H9 (cell line): ENCODE data around the gene RSPH9. TPM values are rescaled to one million over a fixed set of nuclear protein-coding genes. Genes with fewer than 3 reads are reported as not detected.

ENCODE experiments used
- DNase-seq: peaks from one replicate; pipeline ENCODE4 v3.0.0-alpha.2; 2017
- H2AFZ ChIP-seq: one replicate; pipeline ENCODE4 v1.6.1; 2013; ENCODE audit warnings: mild to moderate bottlenecking, low read length, control low read depth, moderate library complexity
- H2AK5ac ChIP-seq: 2 replicates; pipeline ENCODE4 v1.6.1; 2013; ENCODE audit warnings: low read length, control low read depth, mixed read lengths; ENCODE audit not compliant: insufficient read length
- H2BK120ac ChIP-seq: one replicate; pipeline ENCODE4 v1.6.1; 2013; ENCODE audit warnings: low read depth, mild to moderate bottlenecking, low read length, control low read depth, inconsistent platforms; ENCODE audit not compliant: poor library complexity, severe bottlenecking
- H2BK12ac ChIP-seq: 2 replicates; pipeline ENCODE4 v1.6.1; 2013; ENCODE audit warnings: low read length, control low read depth, mixed read lengths, low read depth; ENCODE audit not compliant: insufficient read length
- H2BK15ac ChIP-seq: 2 replicates; pipeline ENCODE4 v1.6.1; 2013; ENCODE audit warnings: low read depth, low read length, control low read depth
- H2BK20ac ChIP-seq: one replicate; pipeline ENCODE4 v1.6.1; 2013; ENCODE audit warnings: low read depth, mild to moderate bottlenecking, low read length, control low read depth, inconsistent platforms; ENCODE audit not compliant: poor library complexity, severe bottlenecking
- H2BK5ac ChIP-seq: 2 replicates; pipeline ENCODE4 v1.6.1; 2013; ENCODE audit warnings: low read length, control low read depth, mixed read lengths; ENCODE audit not compliant: insufficient read length
- H3K14ac ChIP-seq: 2 replicates; pipeline ENCODE4 v1.6.1; 2013; ENCODE audit warnings: low read length, control low read depth; ENCODE audit not compliant: insufficient read depth
- H3K18ac ChIP-seq: 2 replicates; pipeline ENCODE4 v1.6.1; 2013; ENCODE audit warnings: low read depth, mild to moderate bottlenecking, mixed read lengths, low read length, control low read depth; ENCODE audit not compliant: insufficient read length
- H3K23ac ChIP-seq: 2 replicates; pipeline ENCODE4 v1.6.1; 2013; ENCODE audit warnings: low read length, control low read depth, mixed read lengths, low read depth; ENCODE audit not compliant: insufficient read length
- H3K23me2 ChIP-seq: 2 replicates; pipeline ENCODE4 v1.6.1; 2013; ENCODE audit warnings: low read depth, mild to moderate bottlenecking, mixed read lengths, low read length, control low read depth; ENCODE audit not compliant: insufficient read length, poor library complexity, severe bottlenecking
- H3K27ac ChIP-seq: 2 replicates; pipeline ENCODE4 v1.5.1; 2013; ENCODE audit warnings: low read length, control low read depth, mixed read lengths, low read depth; ENCODE audit not compliant: insufficient read length
- H3K27me3 ChIP-seq: 2 replicates; pipeline ENCODE4 v1.6.1; 2013; ENCODE audit warnings: low read length, control low read depth, inconsistent platforms; ENCODE audit not compliant: insufficient read depth
- H3K4ac ChIP-seq: 2 replicates; pipeline ENCODE4 v1.6.1; 2013; ENCODE audit warnings: low read depth, mild to moderate bottlenecking, control low read depth, inconsistent platforms, low read length, moderate library complexity
- H3K4me1 ChIP-seq: 2 replicates; pipeline ENCODE4 v1.6.1; 2013; ENCODE audit warnings: low read length, control low read depth, inconsistent platforms; ENCODE audit not compliant: insufficient read depth
- H3K4me2 ChIP-seq: 2 replicates; pipeline ENCODE4 v1.6.1; 2013; ENCODE audit warnings: low read length, control low read depth, mixed read lengths; ENCODE audit not compliant: insufficient read length, insufficient read depth
- H3K56ac ChIP-seq: 2 replicates; pipeline ENCODE4 v1.6.1; 2013; ENCODE audit warnings: low read depth, mild to moderate bottlenecking, mixed read lengths, low read length, control low read depth; ENCODE audit not compliant: insufficient read length
- H3K79me1 ChIP-seq: 2 replicates; pipeline ENCODE4 v1.6.1; 2013; ENCODE audit warnings: low read depth, mild to moderate bottlenecking, moderate library complexity, low read length, control low read depth, inconsistent platforms; ENCODE audit not compliant: insufficient read depth, poor library complexity, severe bottlenecking
- H3K79me2 ChIP-seq: 2 replicates; pipeline ENCODE4 v1.6.1; 2013; ENCODE audit warnings: low read length, control low read depth, inconsistent platforms; ENCODE audit not compliant: insufficient read depth
- H3K9ac ChIP-seq: 2 replicates; pipeline ENCODE4 v1.6.1; 2013; ENCODE audit warnings: low read length, control low read depth, mixed read lengths; ENCODE audit not compliant: insufficient read length; ENCODE audit errors: extremely low read depth
- H3K9me3 ChIP-seq: one replicate; pipeline ENCODE4 v1.6.1; 2013; ENCODE audit warnings: low read depth, low read length, inconsistent platforms; ENCODE audit not compliant: control insufficient read depth
- H3T11ph ChIP-seq: one replicate; pipeline ENCODE4 v1.6.1; 2013; ENCODE audit warnings: mild to moderate bottlenecking, low read length, control low read depth, inconsistent platforms
- H4K20me1 ChIP-seq: one replicate; pipeline ENCODE4 v1.6.1; 2013; ENCODE audit not compliant: control insufficient read depth, insufficient read length, insufficient read depth
- H4K5ac ChIP-seq: 2 replicates; pipeline ENCODE4 v1.6.1; 2013; ENCODE audit warnings: low read depth, mild to moderate bottlenecking, mixed read lengths, low read length, control low read depth; ENCODE audit not compliant: insufficient read length
- H4K8ac ChIP-seq: replicated peaks from 2 replicates; pipeline ENCODE4 v1.6.1; 2013; ENCODE audit warnings: low read length, control low read depth, mixed read lengths, low read depth; ENCODE audit not compliant: insufficient read length
- H4K91ac ChIP-seq: 2 replicates; pipeline ENCODE4 v1.6.1; 2013; ENCODE audit warnings: low read depth, mild to moderate bottlenecking, moderate library complexity, mixed read lengths, low read length, control low read depth; ENCODE audit not compliant: insufficient read length
- H3K27ac Mint-ChIP-seq, 3 experiments: 2 replicates in 2 of 3; 3 replicates in 1 of 3; pipeline ENCODE4 v1.8.0; 2020 to 2021; ENCODE audit warnings: mixed read lengths in 3 of 3, mild to moderate bottlenecking in 1 of 3, moderate library complexity in 1 of 3
- H3K27me3 Mint-ChIP-seq: 2 replicates; pipeline ENCODE4 v1.8.0; 2021; ENCODE audit warnings: low read depth, mild to moderate bottlenecking, moderate library complexity, mixed read lengths
- H3K36me3 Mint-ChIP-seq, 3 experiments: 2 replicates in 2 of 3; 3 replicates in 1 of 3; pipeline ENCODE4 v1.8.0; 2020 to 2021; ENCODE audit warnings: low read depth in 3 of 3, mixed read lengths in 3 of 3; ENCODE audit not compliant: insufficient read depth in 1 of 3
- H3K4me1 Mint-ChIP-seq, 2 experiments: 2 replicates each; pipeline ENCODE4 v1.8.0; 2020; ENCODE audit warnings: mixed read lengths in 2 of 2
- H3K4me3 Mint-ChIP-seq, 2 experiments: 2 replicates in 1 of 2; 3 replicates in 1 of 2; pipeline ENCODE4 v1.8.0; 2020 to 2021; ENCODE audit warnings: mild to moderate bottlenecking in 2 of 2, mixed read lengths in 2 of 2, moderate library complexity in 1 of 2
- H3K9me3 Mint-ChIP-seq, 2 experiments: 2 replicates in 1 of 2; 3 replicates in 1 of 2; pipeline ENCODE4 v1.8.0; 2020; ENCODE audit warnings: mild to moderate bottlenecking in 2 of 2, mixed read lengths in 2 of 2, moderate library complexity in 1 of 2
- CTCF ChIP-seq: fragments of 200-600 bp; sonication (generic); conservative IDR thresholded peaks from 3 replicates; pipeline ENCODE4 v1.8.0; 2021; ENCODE audit warnings: antibody characterized with exemption, mild to moderate bottlenecking
- WGBS: extraction: QIAGEN DNeasy Blood & Tissue Kit; methylation state at CpG from one replicate; pipeline ENCODE4 v1.1.7; 2013; ENCODE audit warnings: missing lambda C conversion rate, low lambda C conversion rate, mixed read lengths; ENCODE audit not compliant: insufficient read length; ENCODE audit errors: extremely low coverage; 5-methylcytosine and 5-hydroxymethylcytosine counted together
- total RNA-seq: library from RNA; stranded (reverse); gene quantifications from 2 replicates; pipeline ENCODE4 v1.2.1, GENCODE V29; 2021

Gene RSPH9
- total RNA-seq, 1 experiment from 2014 or later = 0.39 TPM

GRCh38 chr6:43707269-43707668 lies 62.4 kb downstream of the RSPH9 start:
- H2BK12ac ChIP-seq = no peak overlapping the region
- H2AFZ ChIP-seq = no peak overlapping the region
- no peak overlapping the region for H3K9ac ChIP-seq
- no peak overlapping the region for H2BK20ac ChIP-seq
- H3K79me1 ChIP-seq = no peaks in the 10 kb centered on the region
- H2AK5ac ChIP-seq = no peak overlapping the region
- WGBS = no CpG with 5 or more reads among the region's 7 CpGs
- DNase-seq = no peak
- Mint-ChIP-seq H3K4me3 (no peak overlapping the region), H3K27ac (no peak overlapping the region), H3K4me1 (peaks cover 60 to 70% of the 10 kb centered on the region in 2 experiments), H3K9me3 (no peaks in the 10 kb centered on the region), H3K36me3 (no peaks in the 10 kb centered on the region), H3K27me3 (peaks cover 5% of the 10 kb centered on the region)
- H3K23ac ChIP-seq = no peak overlapping the region
- no peak overlapping the region for H4K91ac ChIP-seq
- H3K18ac ChIP-seq = no peak overlapping the region
- no peaks in the 10 kb centered on the region for H4K20me1 ChIP-seq
- no peaks in the 10 kb centered on the region for H3K79me2 ChIP-seq
- H3K4me2 ChIP-seq = no peak overlapping the region
- no peak overlapping the region for H3K4ac ChIP-seq
- H3K23me2 ChIP-seq = no peaks in the 10 kb centered on the region
- H4K8ac ChIP-seq = no peak overlapping the region
- no peak overlapping the region for H2BK120ac ChIP-seq
- H3K56ac ChIP-seq = no peak overlapping the region
- H3K27me3 ChIP-seq = no peaks in the 10 kb centered on the region
- no peak overlapping the region for H2BK5ac ChIP-seq
- no peak overlapping the region for H2BK15ac ChIP-seq
- H3T11ph ChIP-seq = no peak overlapping the region
- peaks cover 8% of the 10 kb centered on the region; the same call in 1 of the 2 replicates for H3K4me1 ChIP-seq
- H4K5ac ChIP-seq = no peak overlapping the region
- no peaks in the 10 kb centered on the region for H3K9me3 ChIP-seq
- no peak overlapping the region for H3K27ac ChIP-seq
- H3K14ac ChIP-seq = no peak overlapping the region
- TF ChIP-seq CTCF = no peak
